Panc1 (cell line): ENCODE data around the gene BIRC6.

ENCODE experiments used
- CTCF ChIP-seq: fragments of 450-650 bp; IDR thresholded peaks from 2 replicates; pipeline ENCODE4 v1.5.1; 2017; ENCODE audit warnings: mild to moderate bottlenecking
- REST ChIP-seq, 2 experiments: IDR thresholded peaks; 2 replicates each; pipeline ENCODE4 v1.6.1; 2011 to 2012; ENCODE audit warnings: low read depth in 2 of 2, control low read depth in 1 of 2, low read length in 1 of 2, mild to moderate bottlenecking in 1 of 2, moderate library complexity in 1 of 2; ENCODE audit not compliant: insufficient read depth in 1 of 2
- SIN3A ChIP-seq: IDR thresholded peaks from 2 replicates; pipeline ENCODE4 v1.6.1; 2012; ENCODE audit warnings: low read depth, mild to moderate bottlenecking, low read length, moderate library complexity, borderline replicate concordance; ENCODE audit not compliant: insufficient read depth

- TF ChIP-seq CTCF = no peak
- TF ChIP-seq REST (IDR thresholded peaks at IDR 0.05; ENCODE audit: insufficient read depth in 1 of 2, low read depth in 2 of 2, low read length in 1 of 2) = no peak
- no peak for TF ChIP-seq SIN3A
Observed at GRCh38 chr2:32386739-32387138, 29.9 kb downstream of the BIRC6 start.
